CD4-positive, alpha-beta memory T cell (primary cell): ENCODE results near the gene CDH13. TPM values are rescaled to one million over a fixed set of nuclear protein-coding genes. Genes with fewer than 3 reads are reported as not detected.

Experiments used
- CTCF ChIA-PET: fragments of 350-600 bp; sonication (Branson Sonifier 250); formaldehyde crosslinking; loops from one replicate; lab custom pipeline; 2021; ENCODE audit warnings: inconsistent platforms; ENCODE audit not compliant: partially characterized antibody; lab: Charles Lee
- POLR2A ChIA-PET: fragments of 350-600 bp; sonication (Branson Sonifier 250); formaldehyde crosslinking; loops from one replicate; lab custom pipeline; 2021; ENCODE audit not compliant: partially characterized antibody; lab: Charles Lee
- DNase-seq, 5 donors: peaks; one replicate each; pipeline versions ENCODE4 v3.0.0 to v3.0.0-alpha.2; 2020 to 2022; ENCODE audit warnings: mixed read lengths in 1 of 5
- H3K27ac ChIP-seq: one replicate; pipeline ENCODE4 v1.7.0; 2013; ENCODE audit warnings: low read depth, low read length
- H3K27me3 ChIP-seq: 2 replicates; pipeline ENCODE4 v1.7.0; 2013; ENCODE audit warnings: mild to moderate bottlenecking, low read length, moderate library complexity; ENCODE audit not compliant: insufficient read depth
- H3K36me3 ChIP-seq: 2 replicates; pipeline ENCODE4 v1.7.0; 2013; ENCODE audit warnings: mild to moderate bottlenecking, low read length, moderate library complexity; ENCODE audit not compliant: insufficient read depth
- H3K4me1 ChIP-seq: 2 replicates; pipeline ENCODE4 v1.7.0; 2013; ENCODE audit warnings: mild to moderate bottlenecking, low read length, moderate library complexity; ENCODE audit not compliant: insufficient read depth
- H3K4me3 ChIP-seq, 2 donors: one replicate each; pipeline ENCODE4 v1.7.0; 2013; ENCODE audit warnings: low read length in 2 of 2, mild to moderate bottlenecking in 1 of 2
- H3K9me3 ChIP-seq, 2 donors: one replicate each; pipeline ENCODE4 v1.7.0; 2013; ENCODE audit warnings: low read length in 2 of 2, control low read depth in 1 of 2; ENCODE audit not compliant: control insufficient read depth in 1 of 2
- H3K27ac Mint-ChIP-seq, 7 donors: one replicate each; pipeline ENCODE4 v1.8.0; 2020 to 2021; ENCODE audit warnings: mixed read lengths in 7 of 7, mild to moderate bottlenecking in 6 of 7, inconsistent platforms in 3 of 7, moderate library complexity in 3 of 7
- H3K27me3 Mint-ChIP-seq, 2 donors: one replicate each; pipeline ENCODE4 v1.8.0; 2020 to 2021; ENCODE audit warnings: mixed read lengths in 2 of 2
- H3K36me3 Mint-ChIP-seq, 2 donors: one replicate each; pipeline ENCODE4 v1.8.0; 2020 to 2021; ENCODE audit warnings: mixed read lengths in 2 of 2, inconsistent platforms in 1 of 2, mild to moderate bottlenecking in 1 of 2
- H3K4me1 Mint-ChIP-seq, 4 donors: one replicate each; pipeline ENCODE4 v1.8.0; 2020 to 2021; ENCODE audit warnings: mixed read lengths in 4 of 4, mild to moderate bottlenecking in 1 of 4
- H3K4me3 Mint-ChIP-seq, 8 donors: one replicate each; pipeline ENCODE4 v1.8.0; 2020 to 2021; ENCODE audit warnings: mixed read lengths in 8 of 8, mild to moderate bottlenecking in 7 of 8, moderate library complexity in 6 of 8, inconsistent platforms in 3 of 8
- H3K9me3 Mint-ChIP-seq, 8 donors: one replicate each; pipeline ENCODE4 v1.8.0; 2020 to 2021; ENCODE audit warnings: mixed read lengths in 8 of 8, mild to moderate bottlenecking in 5 of 8, inconsistent platforms in 3 of 8, moderate library complexity in 1 of 8
- intact Hi-C: fragments of 100-400 bp; cut with micrococcal nuclease; formaldehyde crosslinking; loops from one replicate; pipeline ENCODE4 v1.15.1; 2023
- polyA plus RNA-seq, 2 donors: library from polyadenylated mRNA; unstranded; fragments of 300-500 nt; fragmentation: Illumina TruSeq; gene quantifications; one replicate each; pipeline ENCODE4 v1.2.3, GENCODE V29; 2021
- total RNA-seq, 2 experiments: library from RNA; stranded (reverse); gene quantifications; one replicate each; pipeline ENCODE4 v1.2.3, GENCODE V29; 2021

CDH13 gene
- total and polyA plus RNA-seq, 4 experiments from 2014 or later: not detected

DNA sequence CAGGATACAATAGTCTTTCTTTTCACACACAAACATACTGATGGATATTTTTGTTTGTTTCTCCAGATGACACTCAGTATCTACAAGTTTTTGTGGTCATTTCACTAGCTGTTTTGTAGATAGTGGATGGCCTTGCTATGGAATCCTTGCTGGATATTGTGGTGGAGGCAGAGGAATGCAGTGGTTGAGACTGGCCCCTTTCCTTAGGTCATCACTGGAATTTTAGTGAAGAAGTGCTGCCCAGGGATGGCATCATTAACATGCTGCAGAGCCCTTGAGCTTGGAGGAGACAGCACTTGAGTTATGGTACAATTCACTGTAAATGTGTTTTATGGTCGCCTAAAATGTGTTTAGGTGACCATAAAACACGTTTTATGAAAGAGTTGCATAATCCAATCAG, 725.1 kb downstream of the CDH13 start:
- H3K36me3 ChIP-seq: no peaks in the 10 kb centered on the region
- H3K27ac Mint-ChIP-seq: no peak overlapping the region
- no peak overlapping the region for H3K4me3 Mint-ChIP-seq
- no peak for DNase-seq
- H3K27me3 ChIP-seq: no peaks in the 10 kb centered on the region
- H3K27ac ChIP-seq: no peak overlapping the region
- no peaks in the 10 kb centered on the region for H3K36me3 Mint-ChIP-seq
- CTCF ChIA-PET: interaction anchor here (0.7 kb wide), 1 partner anchor 1360 kb away, joined by 4 read pairs; no protein-coding TSS in a partner anchor
- no peak overlapping the region for H3K4me3 ChIP-seq
- no peaks in the 10 kb centered on the region for H3K4me1 Mint-ChIP-seq
- POLR2A ChIA-PET: no interaction called here
- H3K9me3 Mint-ChIP-seq: peaks cover 0 to 2% (median 0%) of the 10 kb centered on the region in 8 donors
- intact Hi-C loops: no loop called here
- peaks cover 0 to 2% of the 10 kb centered on the region in 2 donors for H3K27me3 Mint-ChIP-seq
- no peaks in the 10 kb centered on the region for H3K4me1 ChIP-seq
- H3K9me3 ChIP-seq: no peaks in the 10 kb centered on the region

DNA sequence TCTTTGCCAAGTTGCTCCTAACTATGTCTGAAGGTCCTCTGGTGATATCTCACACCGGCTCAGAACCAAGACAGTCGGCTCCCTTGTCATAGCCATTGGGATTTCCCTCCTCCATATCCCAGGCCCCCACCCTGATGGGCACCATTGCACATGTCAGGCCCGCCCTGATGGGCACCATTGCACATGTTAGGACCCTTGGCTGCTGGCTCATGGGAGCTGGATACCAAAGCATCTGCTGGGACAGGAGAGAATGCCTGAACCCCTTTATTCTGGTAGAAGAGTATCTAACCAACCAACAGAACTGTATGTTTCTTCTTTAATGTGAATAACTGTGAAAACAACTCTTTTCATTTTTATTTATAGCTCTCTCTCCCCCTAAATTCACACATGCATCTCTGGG, 726.5 kb downstream of the CDH13 start:
- DNase-seq: no peak
- no peaks in the 10 kb centered on the region for H3K36me3 ChIP-seq
- intact Hi-C loops: no loop called here

DNA sequence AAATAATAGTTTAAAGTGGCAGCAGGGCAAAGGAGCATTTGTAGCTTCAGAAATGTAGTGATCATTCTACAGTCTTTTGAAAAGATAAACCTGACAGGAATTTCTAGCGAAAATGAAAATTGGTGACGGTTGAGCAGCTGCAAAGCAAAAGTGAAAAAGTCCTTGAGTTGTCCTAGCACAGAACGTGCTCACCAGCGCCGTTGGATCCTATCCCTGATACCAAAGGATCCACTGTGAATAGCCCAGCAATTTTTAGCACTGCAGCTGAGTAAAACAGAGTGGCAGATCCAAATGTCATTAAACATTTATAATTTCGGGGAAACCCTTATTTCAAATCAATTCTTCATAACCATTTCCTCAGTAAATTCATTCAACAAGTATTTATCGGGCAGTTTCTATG, 727.2 kb downstream of the CDH13 start:
- intact Hi-C loops: no loop called here
- Histone ChIP-seq H3K36me3 (no peaks in the 10 kb centered on the region), H3K4me1 (no peaks in the 10 kb centered on the region), H3K4me3 (no peak overlapping the region), H3K27me3 (no peaks in the 10 kb centered on the region), H3K9me3 (no peaks in the 10 kb centered on the region), H3K27ac (no peak overlapping the region)
- no peaks in the 10 kb centered on the region for H3K4me1 Mint-ChIP-seq
- H3K36me3 Mint-ChIP-seq: no peaks in the 10 kb centered on the region
- H3K9me3 Mint-ChIP-seq: peaks cover 0 to 2% (median 0%) of the 10 kb centered on the region in 8 donors
- no peak overlapping the region for H3K4me3 Mint-ChIP-seq
- CTCF ChIA-PET: interaction anchor here (1.1 kb wide), 1 partner anchor 1091 kb away, joined by 3 read pairs; no protein-coding TSS in a partner anchor
- peaks cover 0 to 2% of the 10 kb centered on the region in 2 donors for H3K27me3 Mint-ChIP-seq
- DNase-seq: no peak
- POLR2A ChIA-PET: no interaction called here
- no peak overlapping the region for H3K27ac Mint-ChIP-seq

More for the DNA sequence above, 726.5 kb downstream of the CDH13 start:
- POLR2A ChIA-PET: no interaction called here
- H3K36me3 Mint-ChIP-seq: no peaks in the 10 kb centered on the region
- Histone ChIP-seq H3K4me3 (no peak overlapping the region), H3K27me3 (no peaks in the 10 kb centered on the region), H3K4me1 (no peaks in the 10 kb centered on the region), H3K9me3 (no peaks in the 10 kb centered on the region), H3K27ac (no peak overlapping the region)
- no peak overlapping the region for H3K4me3 Mint-ChIP-seq
- H3K27ac Mint-ChIP-seq: no peak overlapping the region
- H3K4me1 Mint-ChIP-seq: no peaks in the 10 kb centered on the region
- peaks cover 0 to 2% (median 0%) of the 10 kb centered on the region in 8 donors for H3K9me3 Mint-ChIP-seq
- CTCF ChIA-PET: interaction anchor here (1.1 kb wide), 1 partner anchor 1090 kb away, joined by 3 read pairs; no protein-coding TSS in a partner anchor
- peaks cover 0 to 2% of the 10 kb centered on the region in 2 donors for H3K27me3 Mint-ChIP-seq

DNA sequence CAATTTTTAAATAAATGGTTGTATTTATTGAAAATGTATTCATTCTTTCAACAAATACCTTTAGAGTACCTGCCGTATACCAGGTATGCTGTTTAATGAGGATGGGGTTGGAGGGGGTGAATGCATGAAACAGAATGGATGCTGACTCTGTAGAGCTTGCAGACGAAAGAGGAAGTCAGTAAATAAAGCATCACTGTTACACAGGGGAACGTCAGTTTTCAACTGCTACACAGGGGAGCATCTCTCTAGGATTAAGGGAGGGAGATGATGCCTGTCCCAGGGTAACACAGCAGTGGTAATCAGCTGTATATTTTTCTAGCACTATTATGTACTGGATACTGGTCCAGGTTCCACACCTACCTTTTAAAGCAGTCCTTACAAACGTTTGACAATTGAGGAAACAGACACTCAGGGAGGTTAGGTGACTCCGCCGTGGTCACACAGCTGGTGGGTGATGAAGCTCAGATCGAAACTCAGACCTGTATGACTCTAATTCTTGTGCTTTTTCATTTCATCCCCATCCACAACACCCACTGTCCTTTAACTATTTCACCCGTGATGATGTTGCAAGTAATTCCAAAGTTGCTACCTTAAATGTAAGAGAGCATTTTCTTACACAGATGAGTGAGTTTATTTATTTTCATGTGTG, 728.9 kb downstream of the CDH13 start:
- no peaks in the 10 kb centered on the region for H3K36me3 Mint-ChIP-seq
- H3K4me1 Mint-ChIP-seq: no peaks in the 10 kb centered on the region
- Histone ChIP-seq H3K4me1 (no peaks in the 10 kb centered on the region), H3K9me3 (no peaks in the 10 kb centered on the region), H3K27ac (no peak overlapping the region), H3K4me3 (no peak overlapping the region), H3K36me3 (no peaks in the 10 kb centered on the region), H3K27me3 (no peaks in the 10 kb centered on the region)
- CTCF ChIA-PET: no interaction called here
- no peak for DNase-seq
- H3K27me3 Mint-ChIP-seq: peaks cover 0 to 2% of the 10 kb centered on the region in 2 donors
- intact Hi-C loops: no loop called here
- peaks cover 0 to 1% (median 0%) of the 10 kb centered on the region in 8 donors for H3K9me3 Mint-ChIP-seq
- H3K4me3 Mint-ChIP-seq: no peak overlapping the region
- POLR2A ChIA-PET: no interaction called here
- no peak overlapping the region for H3K27ac Mint-ChIP-seq

DNA sequence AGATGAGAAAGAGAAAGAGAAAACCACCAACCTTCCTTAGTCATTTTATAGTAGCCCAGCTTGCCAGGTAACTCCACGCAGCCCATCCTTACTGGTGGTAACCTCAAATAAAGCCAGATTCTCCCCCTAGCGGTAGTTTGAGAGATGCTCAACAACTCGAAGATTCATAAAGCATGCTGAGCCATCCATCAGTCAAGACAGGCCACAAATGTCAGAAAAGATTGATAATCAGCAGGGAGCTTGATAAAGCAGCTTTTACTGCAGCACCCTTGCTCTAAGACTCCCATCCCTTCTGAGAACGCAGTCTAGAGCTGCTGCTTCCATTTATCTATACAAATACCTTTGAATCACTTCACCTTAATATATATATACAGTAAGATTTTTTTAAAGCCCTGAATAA, 729.5 kb downstream of the CDH13 start:
- no peak overlapping the region for H3K27ac ChIP-seq
- CTCF ChIA-PET: interaction anchor here (0.8 kb wide), 1 partner anchor 1093 kb away, joined by 3 read pairs; no protein-coding TSS in a partner anchor
- DNase-seq: peak in 1 of 5 donors; percentile 1
- no peak overlapping the region for H3K4me3 ChIP-seq
- H3K36me3 Mint-ChIP-seq: no peaks in the 10 kb centered on the region
- H3K27ac Mint-ChIP-seq: no peak overlapping the region
- POLR2A ChIA-PET: no interaction called here
- intact Hi-C loops: no loop called here
- peaks cover 0 to 1% (median 0%) of the 10 kb centered on the region in 8 donors for H3K9me3 Mint-ChIP-seq
- peaks cover 0 to 2% of the 10 kb centered on the region in 2 donors for H3K27me3 Mint-ChIP-seq
- H3K36me3 ChIP-seq: no peaks in the 10 kb centered on the region
- no peaks in the 10 kb centered on the region for H3K4me1 Mint-ChIP-seq
- H3K4me1 ChIP-seq: no peaks in the 10 kb centered on the region
- no peaks in the 10 kb centered on the region for H3K27me3 ChIP-seq
- no peaks in the 10 kb centered on the region for H3K9me3 ChIP-seq
- no peak overlapping the region for H3K4me3 Mint-ChIP-seq

DNA sequence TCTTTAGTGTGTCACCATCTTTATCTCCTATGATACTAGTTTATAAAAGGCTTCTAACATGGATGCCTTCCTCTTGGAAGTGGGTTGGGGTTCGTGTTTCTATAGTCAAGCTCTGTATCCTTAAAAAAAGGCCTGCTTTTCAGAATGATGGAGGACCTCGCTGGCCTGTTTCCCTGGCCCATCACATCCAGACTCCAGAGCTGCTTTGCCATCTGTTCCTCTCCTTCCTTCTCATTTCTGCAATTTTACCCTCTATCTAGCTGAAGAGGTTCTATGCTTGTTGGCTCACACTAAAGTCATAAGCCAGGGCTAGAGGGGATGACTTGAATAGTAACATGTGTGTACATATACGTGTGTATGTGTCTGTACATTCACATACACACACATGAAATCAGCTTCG, 730.2 kb downstream of the CDH13 start:
- POLR2A ChIA-PET: no interaction called here

DNA sequence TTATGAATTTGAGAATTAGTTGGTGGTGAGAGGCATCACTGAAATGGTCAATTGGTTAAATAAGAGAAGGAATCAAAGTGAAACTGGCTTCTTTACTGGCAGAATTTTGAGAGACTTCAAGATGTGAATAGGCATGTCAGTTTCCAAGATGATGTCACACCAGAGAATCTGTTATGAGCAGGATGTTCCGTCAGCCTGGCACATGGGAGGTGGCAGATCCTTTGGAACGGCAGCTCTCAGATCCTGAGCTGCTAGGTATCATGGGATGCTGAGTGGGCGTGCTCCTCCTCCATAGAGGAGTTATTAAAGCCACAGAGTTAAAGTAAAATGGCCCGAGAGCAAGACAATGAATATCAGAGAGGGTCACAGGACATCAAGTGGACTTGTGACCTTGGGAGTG, 736.8 kb downstream of the CDH13 start:
- H3K4me1 Mint-ChIP-seq: no peaks in the 10 kb centered on the region
- H3K36me3 Mint-ChIP-seq: no peaks in the 10 kb centered on the region
- no peak for DNase-seq
- peaks cover 0 to 4% (median under 1%) of the 10 kb centered on the region in 8 donors for H3K9me3 Mint-ChIP-seq
- intact Hi-C loops: no loop called here
- Histone ChIP-seq H3K36me3 (no peaks in the 10 kb centered on the region), H3K4me3 (no peak overlapping the region), H3K4me1 (no peaks in the 10 kb centered on the region), H3K27me3 (no peaks in the 10 kb centered on the region), H3K27ac (no peak overlapping the region), H3K9me3 (no peaks in the 10 kb centered on the region)
- CTCF ChIA-PET: no interaction called here
- POLR2A ChIA-PET: no interaction called here
- H3K27me3 Mint-ChIP-seq: peaks cover 0 to 1% of the 10 kb centered on the region in 2 donors
- H3K27ac Mint-ChIP-seq: no peak overlapping the region
- H3K4me3 Mint-ChIP-seq: no peak overlapping the region

More for the DNA sequence above, 730.2 kb downstream of the CDH13 start:
- H3K4me1 ChIP-seq: no peaks in the 10 kb centered on the region
- DNase-seq: no peak
- Mint-ChIP-seq H3K4me1 (no peaks in the 10 kb centered on the region), H3K4me3 (no peak overlapping the region), H3K27me3 (no peaks in the 10 kb centered on the region), H3K9me3 (no peaks in the 10 kb centered on the region), H3K27ac (no peak overlapping the region), H3K36me3 (no peaks in the 10 kb centered on the region)
- no peaks in the 10 kb centered on the region for H3K27me3 ChIP-seq
- no peaks in the 10 kb centered on the region for H3K9me3 ChIP-seq
- no peak overlapping the region for H3K4me3 ChIP-seq
- intact Hi-C loops: no loop called here
- no peak overlapping the region for H3K27ac ChIP-seq
- no peaks in the 10 kb centered on the region for H3K36me3 ChIP-seq
- CTCF ChIA-PET: interaction anchor here (0.8 kb wide), 1 partner anchor 1093 kb away, joined by 3 read pairs; no protein-coding TSS in a partner anchor
